Measurements from ENCODE around the gene YIF1A.

DNA sequence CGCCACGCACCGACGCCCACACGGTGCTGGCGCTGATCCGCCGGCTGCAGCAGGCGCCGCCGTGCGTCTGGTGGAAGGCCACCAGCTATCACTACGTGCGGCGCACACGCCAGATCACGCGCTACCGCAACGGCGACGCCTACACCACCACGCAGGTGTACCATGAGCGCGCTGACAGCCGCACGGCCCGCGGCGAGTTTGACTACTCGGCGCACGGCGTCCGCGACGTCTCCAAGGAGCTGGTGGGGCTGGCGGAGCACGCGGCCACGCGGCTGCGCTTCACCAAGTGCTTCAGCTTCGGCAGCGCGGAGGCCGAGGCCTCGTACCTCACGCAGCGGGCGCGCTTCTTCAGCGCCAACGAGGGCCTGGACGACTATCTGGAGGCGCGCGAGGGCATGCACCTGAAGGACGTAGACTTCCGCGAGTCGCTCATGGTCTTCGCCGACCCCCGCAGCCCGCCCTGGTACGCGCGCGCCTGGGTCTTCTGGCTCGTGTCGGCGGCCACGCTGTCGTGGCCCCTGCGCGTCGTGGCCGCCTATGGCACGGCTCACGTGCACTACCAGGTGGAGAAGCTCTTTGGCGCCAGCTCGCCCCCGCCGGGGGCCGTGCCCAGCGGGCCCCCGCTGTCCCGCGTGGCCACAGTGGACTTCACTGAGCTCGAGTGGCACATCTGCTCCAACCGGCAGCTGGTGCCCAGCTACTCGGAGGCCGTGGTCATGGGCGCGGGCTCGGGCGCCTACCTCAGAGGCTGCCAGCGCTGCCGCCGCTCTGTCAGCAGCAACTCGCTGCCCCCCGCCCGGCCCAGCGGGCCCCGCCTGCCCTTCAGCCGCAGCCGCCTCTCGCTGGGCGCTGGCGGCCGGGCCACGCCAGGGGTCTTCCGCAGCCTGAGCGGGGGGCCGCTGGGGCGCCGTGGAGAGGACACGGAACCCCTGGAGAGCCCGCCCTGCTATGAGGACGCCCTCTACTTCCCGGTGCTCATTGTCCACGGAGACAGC lies 6.0 kb upstream of the YIF1A start:
- TF ChIP-seq, protein P1, sequence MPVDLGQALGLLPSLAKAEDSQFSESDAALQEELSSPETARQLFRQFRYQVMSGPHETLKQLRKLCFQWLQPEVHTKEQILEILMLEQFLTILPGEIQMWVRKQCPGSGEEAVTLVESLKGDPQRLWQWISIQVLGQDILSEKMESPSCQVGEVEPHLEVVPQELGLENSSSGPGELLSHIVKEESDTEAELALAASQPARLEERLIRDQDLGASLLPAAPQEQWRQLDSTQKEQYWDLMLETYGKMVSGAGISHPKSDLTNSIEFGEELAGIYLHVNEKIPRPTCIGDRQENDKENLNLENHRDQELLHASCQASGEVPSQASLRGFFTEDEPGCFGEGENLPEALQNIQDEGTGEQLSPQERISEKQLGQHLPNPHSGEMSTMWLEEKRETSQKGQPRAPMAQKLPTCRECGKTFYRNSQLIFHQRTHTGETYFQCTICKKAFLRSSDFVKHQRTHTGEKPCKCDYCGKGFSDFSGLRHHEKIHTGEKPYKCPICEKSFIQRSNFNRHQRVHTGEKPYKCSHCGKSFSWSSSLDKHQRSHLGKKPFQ (tag by site-specific recombination; IDR thresholded peaks at IDR 0.05), result no peak
- TF ChIP-seq, protein P2, sequence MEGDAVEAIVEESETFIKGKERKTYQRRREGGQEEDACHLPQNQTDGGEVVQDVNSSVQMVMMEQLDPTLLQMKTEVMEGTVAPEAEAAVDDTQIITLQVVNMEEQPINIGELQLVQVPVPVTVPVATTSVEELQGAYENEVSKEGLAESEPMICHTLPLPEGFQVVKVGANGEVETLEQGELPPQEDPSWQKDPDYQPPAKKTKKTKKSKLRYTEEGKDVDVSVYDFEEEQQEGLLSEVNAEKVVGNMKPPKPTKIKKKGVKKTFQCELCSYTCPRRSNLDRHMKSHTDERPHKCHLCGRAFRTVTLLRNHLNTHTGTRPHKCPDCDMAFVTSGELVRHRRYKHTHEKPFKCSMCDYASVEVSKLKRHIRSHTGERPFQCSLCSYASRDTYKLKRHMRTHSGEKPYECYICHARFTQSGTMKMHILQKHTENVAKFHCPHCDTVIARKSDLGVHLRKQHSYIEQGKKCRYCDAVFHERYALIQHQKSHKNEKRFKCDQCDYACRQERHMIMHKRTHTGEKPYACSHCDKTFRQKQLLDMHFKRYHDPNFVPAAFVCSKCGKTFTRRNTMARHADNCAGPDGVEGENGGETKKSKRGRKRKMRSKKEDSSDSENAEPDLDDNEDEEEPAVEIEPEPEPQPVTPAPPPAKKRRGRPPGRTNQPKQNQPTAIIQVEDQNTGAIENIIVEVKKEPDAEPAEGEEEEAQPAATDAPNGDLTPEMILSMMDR (tag by site-specific recombination; IDR thresholded peaks at IDR 0.05), result no peak
- TF ChIP-seq ZNF391 (tag by site-specific recombination; IDR thresholded peaks at IDR 0.05; ENCODE audit: borderline replicate concordance, low read depth), result no peak
- TF ChIP-seq ZNF501 (tag by site-specific recombination; IDR thresholded peaks at IDR 0.05), result no peak
- no peak for TF ChIP-seq ZBTB20 (tag by site-specific recombination; IDR thresholded peaks at IDR 0.05)
- TF ChIP-seq, protein P3, sequence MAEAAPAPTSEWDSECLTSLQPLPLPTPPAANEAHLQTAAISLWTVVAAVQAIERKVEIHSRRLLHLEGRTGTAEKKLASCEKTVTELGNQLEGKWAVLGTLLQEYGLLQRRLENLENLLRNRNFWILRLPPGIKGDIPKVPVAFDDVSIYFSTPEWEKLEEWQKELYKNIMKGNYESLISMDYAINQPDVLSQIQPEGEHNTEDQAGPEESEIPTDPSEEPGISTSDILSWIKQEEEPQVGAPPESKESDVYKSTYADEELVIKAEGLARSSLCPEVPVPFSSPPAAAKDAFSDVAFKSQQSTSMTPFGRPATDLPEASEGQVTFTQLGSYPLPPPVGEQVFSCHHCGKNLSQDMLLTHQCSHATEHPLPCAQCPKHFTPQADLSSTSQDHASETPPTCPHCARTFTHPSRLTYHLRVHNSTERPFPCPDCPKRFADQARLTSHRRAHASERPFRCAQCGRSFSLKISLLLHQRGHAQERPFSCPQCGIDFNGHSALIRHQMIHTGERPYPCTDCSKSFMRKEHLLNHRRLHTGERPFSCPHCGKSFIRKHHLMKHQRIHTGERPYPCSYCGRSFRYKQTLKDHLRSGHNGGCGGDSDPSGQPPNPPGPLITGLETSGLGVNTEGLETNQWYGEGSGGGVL (tag by site-specific recombination; IDR thresholded peaks at IDR 0.05), result no peak
- TF ChIP-seq ZNF274 (IDR thresholded peaks at IDR 0.05; ENCODE audit: low read length), result no peak
- no peak for TF ChIP-seq ZNF274 (tag by site-specific recombination; IDR thresholded peaks at IDR 0.05; ENCODE audit: borderline replicate concordance)
- no peak for TF ChIP-seq ZNF2 (tag by site-specific recombination; IDR thresholded peaks at IDR 0.05)
- no peak for TF ChIP-seq ZNF121 (tag by site-specific recombination; IDR thresholded peaks at IDR 0.05)

Measured in HEK293 (cell line).